WTC11 (cell line): ENCODE measurements around the gene GPHA2. TPM values are rescaled to one million over a fixed set of nuclear protein-coding genes. Genes with fewer than 3 reads are reported as not detected.

Experiments used
- ATAC-seq: fragments of 200-7000 bp; cut with Tn5 transposase; 2 replicates; pipeline ENCODE4 v1.10.0; 2021; ENCODE audit warnings: mild to moderate bottlenecking, moderate library complexity
- CTCF ChIA-PET: fragments of 300-600 bp; sonication (Branson Sonifier 250); formaldehyde crosslinking; loops from one replicate; lab custom pipeline; 2021; ENCODE audit warnings: antibody characterized with exemption; lab: Charles Lee
- POLR2A ChIA-PET: fragments of 350-600 bp; sonication (Branson Sonifier 250); formaldehyde crosslinking; loops from one replicate; lab custom pipeline; 2021; ENCODE audit warnings: antibody characterized with exemption; lab: Charles Lee
- DNase-seq: peaks from one replicate; pipeline ENCODE4 v3.0.0; 2021; ENCODE audit warnings: low spot score
- H3K27ac Mint-ChIP-seq: 2 replicates; pipeline ENCODE4 v1.8.0; 2021; ENCODE audit warnings: mixed read lengths
- H3K27me3 Mint-ChIP-seq: 2 replicates; pipeline ENCODE4 v1.8.0; 2021; ENCODE audit warnings: low read depth, mild to moderate bottlenecking, moderate library complexity, mixed read lengths
- H3K36me3 Mint-ChIP-seq: 2 replicates; pipeline ENCODE4 v1.8.0; 2021; ENCODE audit warnings: mixed read lengths
- H3K4me1 Mint-ChIP-seq: 2 replicates; pipeline ENCODE4 v1.8.0; 2022; ENCODE audit warnings: mixed read lengths
- H3K4me3 Mint-ChIP-seq: 2 replicates; pipeline ENCODE4 v1.8.0; 2021; ENCODE audit warnings: mild to moderate bottlenecking, moderate library complexity, mixed read lengths
- H3K9me3 Mint-ChIP-seq: 2 replicates; pipeline ENCODE4 v1.8.0; 2021; ENCODE audit warnings: mixed read lengths
- ATF1 ChIP-seq: sonication (generic); formaldehyde crosslinking; IDR thresholded peaks from 2 replicates; pipeline ENCODE4 v1.8.1; 2023; ENCODE audit warnings: mild to moderate bottlenecking, moderate library complexity, missing genetic modification reagents
- CBFB ChIP-seq: sonication (generic); formaldehyde crosslinking; IDR thresholded peaks from 2 replicates; pipeline ENCODE4 v1.8.1; 2022; ENCODE audit warnings: mild to moderate bottlenecking, low read depth, missing genetic modification reagents
- FOXJ3 ChIP-seq: sonication (generic); formaldehyde crosslinking; IDR thresholded peaks from 2 replicates; pipeline ENCODE4 v1.9.0; 2021; ENCODE audit warnings: missing genetic modification reagents, mild to moderate bottlenecking, borderline replicate concordance
- JAZF1 ChIP-seq: fragments of 250-450 bp; sonication (Bioruptor Pico); IDR thresholded peaks from 2 replicates; pipeline ENCODE4 v1.9.0; 2021; ENCODE audit warnings: moderate library complexity, mild to moderate bottlenecking, inconsistent platforms
- KAT7 ChIP-seq: sonication (generic); formaldehyde crosslinking; IDR thresholded peaks from 2 replicates; pipeline ENCODE4 v1.8.1; 2023; ENCODE audit warnings: missing genetic modification reagents, mild to moderate bottlenecking, borderline replicate concordance
- MXD4 ChIP-seq: fragments of 250-450 bp; sonication (Bioruptor Pico); IDR thresholded peaks from 2 replicates; pipeline ENCODE4 v1.8.0; 2021; ENCODE audit warnings: mild to moderate bottlenecking, moderate library complexity, borderline replicate concordance
- SMAD3 ChIP-seq: sonication (generic); formaldehyde crosslinking; IDR thresholded peaks from 2 replicates; pipeline ENCODE4 v1.8.0; 2022; ENCODE audit warnings: missing genetic modification reagents, mild to moderate bottlenecking, borderline replicate concordance
- SP1 ChIP-seq: sonication (generic); formaldehyde crosslinking; conservative IDR thresholded peaks from 2 replicates; pipeline ENCODE4 v1.8.1; 2022; ENCODE audit warnings: missing genetic modification reagents
- TP53 ChIP-seq: sonication (generic); formaldehyde crosslinking; IDR thresholded peaks from 2 replicates; pipeline ENCODE4 v1.8.1; 2023; ENCODE audit warnings: mild to moderate bottlenecking, missing genetic modification reagents
- total RNA-seq: library from RNA; stranded (reverse); gene quantifications from 3 replicates; pipeline ENCODE4 v1.2.3, GENCODE V29; 2021
- TF ChIP-seq, protein P1 (sequence below): sonication (generic); formaldehyde crosslinking; IDR thresholded peaks from 2 replicates; pipeline ENCODE4 v1.8.0; 2023; ENCODE audit warnings: missing genetic modification reagents, mild to moderate bottlenecking, borderline replicate concordance
- TF ChIP-seq, protein P2 (sequence below): sonication (generic); formaldehyde crosslinking; IDR thresholded peaks from 2 replicates; pipeline ENCODE4 v1.8.0; 2022; ENCODE audit warnings: mild to moderate bottlenecking, missing genetic modification reagents
- TF ChIP-seq, protein P3 (sequence below): sonication (generic); formaldehyde crosslinking; IDR thresholded peaks from 2 replicates; pipeline ENCODE4 v1.8.1; 2023; ENCODE audit warnings: mild to moderate bottlenecking, missing genetic modification reagents
- TF ChIP-seq, protein P4 (sequence below): sonication (generic); formaldehyde crosslinking; IDR thresholded peaks from 2 replicates; pipeline ENCODE4 v1.8.0; 2023; ENCODE audit warnings: mild to moderate bottlenecking, missing genetic modification reagents
- TF ChIP-seq, protein P5 (sequence below): sonication (generic); formaldehyde crosslinking; IDR thresholded peaks from 2 replicates; pipeline ENCODE4 v1.8.0; 2022; ENCODE audit warnings: missing genetic modification reagents

GPHA2 gene
- total RNA-seq, 1 experiment from 2014 or later: 1.6 TPM

GRCh38 chr11:64906314-64906635, 29.4 kb downstream of the GPHA2 start:
- TF ChIP-seq MXD4 (CRISPR knock-in tag) (no peak), ATF1 (no peak), KAT7 (CRISPR knock-in tag) (no peak), SMAD3 (CRISPR knock-in tag) (no peak), SP1 (CRISPR knock-in tag) (no peak), FOXJ3 (CRISPR knock-in tag) (no peak), JAZF1 (CRISPR knock-in tag) (no peak), CBFB (CRISPR knock-in tag) (no peak), TP53 (CRISPR knock-in tag) (no peak)
- TF ChIP-seq, protein P1, sequence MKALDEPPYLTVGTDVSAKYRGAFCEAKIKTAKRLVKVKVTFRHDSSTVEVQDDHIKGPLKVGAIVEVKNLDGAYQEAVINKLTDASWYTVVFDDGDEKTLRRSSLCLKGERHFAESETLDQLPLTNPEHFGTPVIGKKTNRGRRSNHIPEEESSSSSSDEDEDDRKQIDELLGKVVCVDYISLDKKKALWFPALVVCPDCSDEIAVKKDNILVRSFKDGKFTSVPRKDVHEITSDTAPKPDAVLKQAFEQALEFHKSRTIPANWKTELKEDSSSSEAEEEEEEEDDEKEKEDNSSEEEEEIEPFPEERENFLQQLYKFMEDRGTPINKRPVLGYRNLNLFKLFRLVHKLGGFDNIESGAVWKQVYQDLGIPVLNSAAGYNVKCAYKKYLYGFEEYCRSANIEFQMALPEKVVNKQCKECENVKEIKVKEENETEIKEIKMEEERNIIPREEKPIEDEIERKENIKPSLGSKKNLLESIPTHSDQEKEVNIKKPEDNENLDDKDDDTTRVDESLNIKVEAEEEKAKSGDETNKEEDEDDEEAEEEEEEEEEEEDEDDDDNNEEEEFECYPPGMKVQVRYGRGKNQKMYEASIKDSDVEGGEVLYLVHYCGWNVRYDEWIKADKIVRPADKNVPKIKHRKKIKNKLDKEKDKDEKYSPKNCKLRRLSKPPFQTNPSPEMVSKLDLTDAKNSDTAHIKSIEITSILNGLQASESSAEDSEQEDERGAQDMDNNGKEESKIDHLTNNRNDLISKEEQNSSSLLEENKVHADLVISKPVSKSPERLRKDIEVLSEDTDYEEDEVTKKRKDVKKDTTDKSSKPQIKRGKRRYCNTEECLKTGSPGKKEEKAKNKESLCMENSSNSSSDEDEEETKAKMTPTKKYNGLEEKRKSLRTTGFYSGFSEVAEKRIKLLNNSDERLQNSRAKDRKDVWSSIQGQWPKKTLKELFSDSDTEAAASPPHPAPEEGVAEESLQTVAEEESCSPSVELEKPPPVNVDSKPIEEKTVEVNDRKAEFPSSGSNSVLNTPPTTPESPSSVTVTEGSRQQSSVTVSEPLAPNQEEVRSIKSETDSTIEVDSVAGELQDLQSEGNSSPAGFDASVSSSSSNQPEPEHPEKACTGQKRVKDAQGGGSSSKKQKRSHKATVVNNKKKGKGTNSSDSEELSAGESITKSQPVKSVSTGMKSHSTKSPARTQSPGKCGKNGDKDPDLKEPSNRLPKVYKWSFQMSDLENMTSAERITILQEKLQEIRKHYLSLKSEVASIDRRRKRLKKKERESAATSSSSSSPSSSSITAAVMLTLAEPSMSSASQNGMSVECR (CRISPR knock-in tag): no peak
- TF ChIP-seq, protein P2, sequence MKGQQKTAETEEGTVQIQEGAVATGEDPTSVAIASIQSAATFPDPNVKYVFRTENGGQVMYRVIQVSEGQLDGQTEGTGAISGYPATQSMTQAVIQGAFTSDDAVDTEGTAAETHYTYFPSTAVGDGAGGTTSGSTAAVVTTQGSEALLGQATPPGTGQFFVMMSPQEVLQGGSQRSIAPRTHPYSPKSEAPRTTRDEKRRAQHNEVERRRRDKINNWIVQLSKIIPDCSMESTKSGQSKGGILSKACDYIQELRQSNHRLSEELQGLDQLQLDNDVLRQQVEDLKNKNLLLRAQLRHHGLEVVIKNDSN (CRISPR knock-in tag): no peak
- TF ChIP-seq, protein P3, sequence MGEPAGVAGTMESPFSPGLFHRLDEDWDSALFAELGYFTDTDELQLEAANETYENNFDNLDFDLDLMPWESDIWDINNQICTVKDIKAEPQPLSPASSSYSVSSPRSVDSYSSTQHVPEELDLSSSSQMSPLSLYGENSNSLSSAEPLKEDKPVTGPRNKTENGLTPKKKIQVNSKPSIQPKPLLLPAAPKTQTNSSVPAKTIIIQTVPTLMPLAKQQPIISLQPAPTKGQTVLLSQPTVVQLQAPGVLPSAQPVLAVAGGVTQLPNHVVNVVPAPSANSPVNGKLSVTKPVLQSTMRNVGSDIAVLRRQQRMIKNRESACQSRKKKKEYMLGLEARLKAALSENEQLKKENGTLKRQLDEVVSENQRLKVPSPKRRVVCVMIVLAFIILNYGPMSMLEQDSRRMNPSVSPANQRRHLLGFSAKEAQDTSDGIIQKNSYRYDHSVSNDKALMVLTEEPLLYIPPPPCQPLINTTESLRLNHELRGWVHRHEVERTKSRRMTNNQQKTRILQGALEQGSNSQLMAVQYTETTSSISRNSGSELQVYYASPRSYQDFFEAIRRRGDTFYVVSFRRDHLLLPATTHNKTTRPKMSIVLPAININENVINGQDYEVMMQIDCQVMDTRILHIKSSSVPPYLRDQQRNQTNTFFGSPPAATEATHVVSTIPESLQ (CRISPR knock-in tag): no peak
- TF ChIP-seq, protein P4, sequence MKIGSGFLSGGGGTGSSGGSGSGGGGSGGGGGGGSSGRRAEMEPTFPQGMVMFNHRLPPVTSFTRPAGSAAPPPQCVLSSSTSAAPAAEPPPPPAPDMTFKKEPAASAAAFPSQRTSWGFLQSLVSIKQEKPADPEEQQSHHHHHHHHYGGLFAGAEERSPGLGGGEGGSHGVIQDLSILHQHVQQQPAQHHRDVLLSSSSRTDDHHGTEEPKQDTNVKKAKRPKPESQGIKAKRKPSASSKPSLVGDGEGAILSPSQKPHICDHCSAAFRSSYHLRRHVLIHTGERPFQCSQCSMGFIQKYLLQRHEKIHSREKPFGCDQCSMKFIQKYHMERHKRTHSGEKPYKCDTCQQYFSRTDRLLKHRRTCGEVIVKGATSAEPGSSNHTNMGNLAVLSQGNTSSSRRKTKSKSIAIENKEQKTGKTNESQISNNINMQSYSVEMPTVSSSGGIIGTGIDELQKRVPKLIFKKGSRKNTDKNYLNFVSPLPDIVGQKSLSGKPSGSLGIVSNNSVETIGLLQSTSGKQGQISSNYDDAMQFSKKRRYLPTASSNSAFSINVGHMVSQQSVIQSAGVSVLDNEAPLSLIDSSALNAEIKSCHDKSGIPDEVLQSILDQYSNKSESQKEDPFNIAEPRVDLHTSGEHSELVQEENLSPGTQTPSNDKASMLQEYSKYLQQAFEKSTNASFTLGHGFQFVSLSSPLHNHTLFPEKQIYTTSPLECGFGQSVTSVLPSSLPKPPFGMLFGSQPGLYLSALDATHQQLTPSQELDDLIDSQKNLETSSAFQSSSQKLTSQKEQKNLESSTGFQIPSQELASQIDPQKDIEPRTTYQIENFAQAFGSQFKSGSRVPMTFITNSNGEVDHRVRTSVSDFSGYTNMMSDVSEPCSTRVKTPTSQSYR (CRISPR knock-in tag): no peak
- TF ChIP-seq, protein P5, sequence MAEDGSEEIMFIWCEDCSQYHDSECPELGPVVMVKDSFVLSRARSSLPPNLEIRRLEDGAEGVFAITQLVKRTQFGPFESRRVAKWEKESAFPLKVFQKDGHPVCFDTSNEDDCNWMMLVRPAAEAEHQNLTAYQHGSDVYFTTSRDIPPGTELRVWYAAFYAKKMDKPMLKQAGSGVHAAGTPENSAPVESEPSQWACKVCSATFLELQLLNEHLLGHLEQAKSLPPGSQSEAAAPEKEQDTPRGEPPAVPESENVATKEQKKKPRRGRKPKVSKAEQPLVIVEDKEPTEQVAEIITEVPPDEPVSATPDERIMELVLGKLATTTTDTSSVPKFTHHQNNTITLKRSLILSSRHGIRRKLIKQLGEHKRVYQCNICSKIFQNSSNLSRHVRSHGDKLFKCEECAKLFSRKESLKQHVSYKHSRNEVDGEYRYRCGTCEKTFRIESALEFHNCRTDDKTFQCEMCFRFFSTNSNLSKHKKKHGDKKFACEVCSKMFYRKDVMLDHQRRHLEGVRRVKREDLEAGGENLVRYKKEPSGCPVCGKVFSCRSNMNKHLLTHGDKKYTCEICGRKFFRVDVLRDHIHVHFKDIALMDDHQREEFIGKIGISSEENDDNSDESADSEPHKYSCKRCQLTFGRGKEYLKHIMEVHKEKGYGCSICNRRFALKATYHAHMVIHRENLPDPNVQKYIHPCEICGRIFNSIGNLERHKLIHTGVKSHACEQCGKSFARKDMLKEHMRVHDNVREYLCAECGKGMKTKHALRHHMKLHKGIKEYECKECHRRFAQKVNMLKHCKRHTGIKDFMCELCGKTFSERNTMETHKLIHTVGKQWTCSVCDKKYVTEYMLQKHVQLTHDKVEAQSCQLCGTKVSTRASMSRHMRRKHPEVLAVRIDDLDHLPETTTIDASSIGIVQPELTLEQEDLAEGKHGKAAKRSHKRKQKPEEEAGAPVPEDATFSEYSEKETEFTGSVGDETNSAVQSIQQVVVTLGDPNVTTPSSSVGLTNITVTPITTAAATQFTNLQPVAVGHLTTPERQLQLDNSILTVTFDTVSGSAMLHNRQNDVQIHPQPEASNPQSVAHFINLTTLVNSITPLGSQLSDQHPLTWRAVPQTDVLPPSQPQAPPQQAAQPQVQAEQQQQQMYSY (CRISPR knock-in tag): no peak
- no peaks in the 10 kb centered on the region for H3K4me1 Mint-ChIP-seq
- ChIA-PET POLR2A (no interaction called here), CTCF (interaction anchor here (1.4 kb wide), 1 partner anchor 18 kb away, joined by 3 read pairs; no protein-coding TSS in a partner anchor)
- H3K27me3 Mint-ChIP-seq: no peaks in the 10 kb centered on the region
- no peak for DNase-seq
- no peaks in the 10 kb centered on the region for H3K9me3 Mint-ChIP-seq
- H3K4me3 Mint-ChIP-seq: no peak overlapping the region
- ATAC-seq: no peak
- H3K27ac Mint-ChIP-seq: no peak overlapping the region
- H3K36me3 Mint-ChIP-seq: peaks cover 11% of the 10 kb centered on the region; the same call in 1 of the 2 replicates
